NCI-H226 (cell line): ENCODE data around the gene MUC5AC.

Experiments
- DNase-seq: peaks from one replicate; pipeline ENCODE4 v3.0.0-alpha.2; 2015

MUC5AC gene

DNA sequence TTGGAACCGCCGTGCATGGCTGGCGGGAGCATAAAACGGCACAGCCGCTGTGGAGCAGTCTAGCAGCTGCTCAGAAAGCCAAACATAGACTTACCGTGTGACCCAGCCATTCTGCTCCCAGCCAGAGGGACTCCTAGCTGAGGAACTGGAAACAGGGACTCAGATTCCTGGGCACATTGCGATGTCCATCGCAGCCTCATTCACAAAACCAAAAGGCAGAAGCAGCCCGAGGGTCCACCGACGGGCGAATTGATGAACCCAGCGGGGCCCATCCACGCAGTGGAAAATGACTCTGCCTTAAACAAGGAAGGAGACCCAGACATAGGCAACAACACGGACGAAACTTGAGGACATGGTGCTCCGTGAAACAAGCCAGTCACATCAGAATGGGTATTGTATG lies 59.4 kb downstream of the MUC5AC start:
- DNase-seq, result no peak

DNA sequence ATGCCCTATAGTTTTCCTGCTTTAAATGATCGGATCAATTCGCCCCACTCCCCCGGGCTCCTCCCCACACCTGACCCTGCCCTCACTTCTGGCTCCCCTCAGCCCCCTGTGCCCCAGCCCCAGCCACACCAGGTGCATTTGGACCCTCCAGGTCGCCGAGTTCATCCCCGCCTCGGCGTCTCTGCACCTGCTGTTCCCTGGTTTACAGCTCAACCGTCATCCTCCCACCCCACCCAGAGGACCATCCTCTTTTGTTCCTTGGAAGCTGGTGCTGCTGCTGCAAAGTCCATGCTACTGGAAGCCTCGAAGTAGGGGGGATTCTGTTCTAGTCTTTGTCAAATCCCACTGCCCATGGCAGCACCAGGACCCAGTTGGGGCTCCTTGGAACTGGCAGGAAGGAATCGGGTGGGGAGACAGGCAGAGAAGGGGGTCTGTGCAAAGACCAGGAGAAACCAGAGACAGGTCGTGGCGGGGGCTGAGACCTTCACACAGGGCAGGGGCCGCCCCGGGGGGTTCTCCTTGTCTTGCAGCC lies 60.6 kb downstream of the MUC5AC start:
- no peak for DNase-seq

DNA sequence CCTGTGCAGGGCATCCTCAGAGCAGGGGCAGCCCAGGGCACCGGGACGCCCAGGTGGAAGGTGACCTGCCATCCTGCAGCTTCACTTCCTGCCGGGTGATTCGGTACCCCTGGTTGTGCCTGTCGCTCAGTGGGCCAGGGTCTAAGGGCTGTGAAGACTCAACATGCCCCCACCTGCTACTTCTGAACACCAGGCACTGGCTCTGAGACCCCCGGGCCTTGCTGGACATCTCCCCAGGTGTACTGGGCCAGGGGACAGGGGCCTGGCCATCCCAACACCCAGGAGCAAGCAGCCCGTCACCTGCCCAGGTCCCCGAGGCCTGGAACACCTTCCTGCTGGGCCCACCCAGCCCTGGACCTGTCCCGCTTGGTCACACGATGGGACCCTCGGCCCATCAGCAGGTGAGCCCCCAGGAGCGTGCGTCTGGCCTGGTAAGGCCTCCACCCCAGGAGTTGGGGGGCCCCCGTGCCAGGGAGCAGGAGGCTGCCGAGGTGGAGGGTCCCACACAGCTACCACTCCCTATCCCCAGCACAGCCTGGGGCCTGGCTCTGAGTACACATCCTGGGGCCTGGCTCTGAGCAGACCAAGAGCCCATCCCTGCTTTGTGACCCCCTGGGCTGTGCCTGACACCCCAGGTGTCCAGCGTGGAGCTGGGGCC lies 61.2 kb downstream of the MUC5AC start:
- DNase-seq, result no peak

DNA sequence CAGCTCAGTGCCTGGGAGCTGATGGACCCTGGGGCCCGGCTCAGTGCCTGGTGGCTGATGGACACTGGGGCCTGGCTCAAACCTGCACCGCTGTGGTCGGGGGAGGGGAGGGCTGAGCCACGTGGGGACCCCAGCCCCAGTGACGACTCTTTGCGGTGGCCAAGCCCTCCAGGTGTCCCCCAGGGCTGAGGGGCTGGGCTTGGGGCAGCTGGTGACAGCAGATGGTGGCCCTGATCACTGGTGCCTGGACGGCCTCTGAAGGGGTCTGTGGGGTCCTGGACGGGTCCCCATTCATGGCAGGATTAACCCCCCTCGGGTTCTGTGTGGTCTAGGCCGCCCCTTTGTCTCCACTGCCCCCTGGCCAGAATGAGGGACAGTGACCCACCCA lies 61.7 kb downstream of the MUC5AC start:
- no peak for DNase-seq

DNA sequence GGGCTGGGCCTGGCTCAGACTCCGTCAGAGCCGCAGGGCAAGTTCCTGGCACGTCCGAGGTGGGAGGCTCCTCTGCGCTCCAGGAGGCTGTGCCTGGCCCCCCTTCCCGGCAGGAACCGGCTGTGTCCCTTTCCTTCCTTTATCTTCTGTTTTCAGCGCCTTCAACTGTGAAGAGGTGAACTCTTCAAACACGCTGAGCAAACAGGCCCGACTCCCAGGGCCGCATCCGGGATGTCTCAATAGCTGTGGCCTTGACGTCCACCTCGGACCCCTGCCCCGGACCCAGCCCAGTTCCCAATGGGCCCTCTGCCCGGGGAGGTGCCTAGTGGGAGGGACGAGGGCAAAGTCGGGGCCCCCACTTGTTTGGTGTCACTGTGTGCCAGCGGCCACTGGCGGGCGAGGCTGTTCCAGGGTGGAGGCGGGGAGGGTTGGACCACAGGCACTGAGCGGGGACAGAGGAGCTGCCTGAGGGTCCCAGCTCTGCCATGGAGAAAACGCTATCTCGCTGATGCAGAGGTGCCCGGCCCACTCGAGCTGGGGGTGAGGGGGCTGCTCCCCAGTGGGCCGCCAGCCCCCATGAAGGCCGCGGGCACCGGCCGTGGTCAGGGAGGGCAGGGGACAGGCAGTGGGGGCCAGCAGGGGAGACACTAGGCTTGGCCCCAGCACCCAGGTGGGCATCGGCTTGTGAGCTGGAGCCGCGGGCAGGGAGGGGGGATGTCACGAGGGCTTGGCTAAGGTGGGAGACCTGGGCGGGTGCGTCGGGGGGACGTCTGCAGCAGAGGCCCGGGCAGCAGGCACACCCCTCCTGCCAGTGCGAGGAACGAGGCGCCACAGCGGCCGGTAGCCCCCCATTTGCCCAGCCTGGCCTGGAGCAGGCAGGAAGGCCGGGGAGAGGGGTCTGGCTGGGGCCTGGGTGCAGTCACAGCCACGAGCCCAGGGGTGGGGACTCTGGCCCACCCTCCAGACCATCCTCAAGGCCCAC lies 62.4 kb downstream of the MUC5AC start:
- DNase-seq, result no peak

DNA sequence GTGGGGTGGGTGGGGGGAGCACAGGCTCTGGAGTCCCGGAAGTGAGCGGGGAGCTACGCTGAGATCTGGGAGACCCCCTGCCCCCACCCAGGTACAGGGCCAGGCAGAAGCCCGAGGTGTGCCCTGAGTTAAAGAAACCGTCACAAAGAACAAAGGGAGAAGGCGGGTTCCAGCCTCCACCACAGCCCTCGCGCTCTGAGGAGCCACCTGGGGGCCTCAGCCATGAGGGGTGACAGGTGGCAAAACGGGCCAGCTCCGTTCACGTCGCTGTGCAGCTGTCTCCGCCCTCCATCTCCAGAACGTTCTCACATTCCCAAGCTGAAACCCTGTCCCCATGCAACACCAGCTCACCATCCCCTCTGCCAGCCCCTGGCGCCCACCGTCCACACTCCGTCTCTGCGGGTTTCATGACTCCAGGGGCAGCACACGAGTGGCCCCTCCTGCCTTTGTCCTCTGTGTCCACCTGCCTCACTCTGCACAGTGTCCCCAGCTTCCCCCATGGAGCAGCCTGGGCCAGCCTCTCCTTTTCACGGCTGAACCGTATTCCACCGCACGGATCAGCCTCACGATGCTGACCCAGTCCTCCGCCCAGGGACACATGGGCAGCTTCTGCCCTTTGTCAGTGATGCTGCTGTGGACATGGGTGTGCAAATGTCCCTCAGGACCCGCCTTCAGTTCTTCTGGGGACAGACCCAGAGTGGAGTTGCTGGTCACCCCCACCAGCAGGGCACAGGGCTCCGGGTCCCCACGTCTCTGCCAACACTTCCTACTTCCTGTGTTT lies 63.4 kb downstream of the MUC5AC start:
- no peak for DNase-seq

DNA sequence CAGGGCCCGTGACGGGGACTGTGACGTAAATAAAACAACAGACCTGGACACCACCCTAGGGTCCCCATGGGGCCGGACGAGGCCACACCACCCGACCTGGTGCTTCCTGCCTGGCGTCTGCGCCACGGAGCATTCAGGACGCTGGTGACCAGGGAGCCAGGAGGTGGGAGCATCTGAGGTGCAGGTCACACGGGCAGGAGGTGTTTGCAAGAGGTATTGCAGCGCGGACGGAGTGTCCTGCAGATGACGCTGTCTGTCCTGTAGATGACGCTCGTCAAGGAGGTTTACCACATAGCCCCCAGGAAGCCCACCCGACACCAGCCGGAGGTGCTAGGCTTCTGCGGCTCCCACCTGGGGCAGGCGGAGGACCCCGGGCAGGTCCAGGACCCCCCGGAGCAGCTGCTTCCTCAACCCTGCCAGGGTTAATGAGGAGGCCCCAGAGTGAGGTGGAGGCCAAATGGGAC lies 64.1 kb downstream of the MUC5AC start:
- no peak for DNase-seq

DNA sequence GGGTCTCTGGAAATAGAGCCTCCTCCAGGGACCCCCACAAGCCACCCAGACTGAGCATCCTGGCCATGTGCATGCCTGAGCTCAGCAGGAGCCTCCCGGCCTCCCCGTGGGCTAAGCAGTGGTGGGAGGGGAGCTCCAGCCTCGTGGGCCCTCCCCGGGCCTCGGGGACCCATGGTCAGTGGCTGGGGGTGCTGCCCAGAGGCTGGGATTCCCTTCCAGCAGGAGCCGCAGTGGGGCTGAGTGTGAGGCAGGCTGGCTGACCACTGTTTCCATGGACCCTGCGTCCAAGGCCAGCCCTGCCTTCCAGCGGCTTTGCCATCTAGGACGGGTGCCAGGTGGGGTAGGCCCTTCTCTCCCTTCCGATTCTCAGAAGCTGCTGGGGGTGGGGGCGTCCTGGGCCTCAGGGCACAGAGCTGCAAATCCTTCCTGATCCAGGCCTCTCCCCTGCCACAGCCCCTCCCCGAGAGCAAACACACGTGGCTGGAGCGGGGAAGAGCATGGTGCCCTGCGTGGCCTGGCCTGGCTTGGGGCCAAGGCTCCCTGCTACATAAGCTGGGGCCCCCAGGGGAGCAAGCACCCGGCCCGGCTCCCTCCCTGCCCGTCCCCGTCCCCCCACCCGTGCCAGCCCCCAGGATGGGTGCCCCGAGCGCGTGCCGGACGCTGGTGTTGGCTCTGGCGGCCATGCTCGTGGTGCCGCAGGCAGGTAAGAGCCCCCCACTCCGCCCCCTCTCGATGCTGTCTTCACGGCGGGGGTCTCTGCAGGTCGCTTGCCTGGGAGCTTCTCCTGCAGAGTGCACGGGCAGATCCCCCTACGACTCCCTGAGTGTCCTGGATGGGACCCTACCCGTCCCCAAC lies 65.0 kb downstream of the MUC5AC start, which contains the start of gene MUC5B:
MUC5B (plus strand) TSS at position 576 of the 855 bp plus-strand sequence; CDS start at position 634, 58 bp downstream.
- no peak for DNase-seq

DNA sequence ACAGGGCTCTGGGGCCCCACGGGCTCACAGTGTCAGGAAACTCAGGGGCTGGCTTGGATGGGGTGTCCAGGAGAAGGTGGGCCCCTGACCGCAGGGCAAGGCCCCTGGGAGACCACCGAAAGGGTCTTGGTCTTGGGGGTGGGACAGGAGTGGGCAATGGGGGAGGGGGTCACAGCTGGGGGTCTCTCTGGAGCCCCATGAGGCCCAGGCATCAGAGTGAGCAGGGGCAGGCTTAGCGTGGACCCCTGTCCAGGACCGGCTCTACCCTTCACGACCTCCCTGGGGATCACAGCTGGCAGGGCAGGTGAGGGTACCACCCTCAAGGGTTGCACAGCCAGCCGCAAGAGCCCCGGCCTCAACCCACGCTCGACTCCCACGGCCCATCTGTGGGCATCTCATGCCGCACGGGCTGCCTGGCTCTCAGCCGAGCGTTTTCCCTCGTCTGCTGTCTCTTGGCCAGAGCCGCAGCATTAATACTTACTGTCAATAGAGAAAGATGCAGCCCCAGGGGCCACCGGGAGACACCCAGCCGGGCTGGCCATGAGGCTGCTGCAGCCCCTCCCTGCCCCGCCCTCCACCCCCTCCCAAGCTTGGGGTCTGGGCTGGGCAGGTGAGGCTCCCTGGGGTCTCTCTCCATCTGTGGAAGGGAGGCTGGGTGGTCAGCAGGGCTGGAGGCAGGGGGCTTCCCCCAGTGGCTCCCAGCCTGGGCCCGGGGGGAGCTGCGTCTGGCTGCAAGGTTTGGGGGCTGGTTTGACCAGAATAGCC lies 65.8 kb downstream of the MUC5AC start:
- no peak for DNase-seq

DNA sequence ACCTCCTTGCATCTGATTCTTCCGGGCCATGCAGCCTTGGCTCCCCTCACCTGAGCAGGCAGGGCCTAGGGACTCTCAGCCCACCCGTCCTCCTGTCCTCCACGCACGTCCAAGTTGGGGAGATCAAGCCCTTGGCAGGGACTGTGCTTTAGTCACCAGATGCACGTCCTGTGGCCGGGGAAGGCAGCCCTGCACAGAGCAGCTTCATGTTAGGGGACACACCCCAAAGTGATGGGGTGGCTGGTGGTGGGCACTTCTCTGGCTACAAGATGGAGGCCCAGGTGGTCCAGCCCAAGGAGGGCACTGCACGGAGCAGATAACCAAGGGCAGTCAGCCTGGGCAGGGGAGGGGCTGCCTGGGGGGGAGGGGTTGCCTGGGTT lies 66.3 kb downstream of the MUC5AC start:
- DNase-seq, result no peak

DNA sequence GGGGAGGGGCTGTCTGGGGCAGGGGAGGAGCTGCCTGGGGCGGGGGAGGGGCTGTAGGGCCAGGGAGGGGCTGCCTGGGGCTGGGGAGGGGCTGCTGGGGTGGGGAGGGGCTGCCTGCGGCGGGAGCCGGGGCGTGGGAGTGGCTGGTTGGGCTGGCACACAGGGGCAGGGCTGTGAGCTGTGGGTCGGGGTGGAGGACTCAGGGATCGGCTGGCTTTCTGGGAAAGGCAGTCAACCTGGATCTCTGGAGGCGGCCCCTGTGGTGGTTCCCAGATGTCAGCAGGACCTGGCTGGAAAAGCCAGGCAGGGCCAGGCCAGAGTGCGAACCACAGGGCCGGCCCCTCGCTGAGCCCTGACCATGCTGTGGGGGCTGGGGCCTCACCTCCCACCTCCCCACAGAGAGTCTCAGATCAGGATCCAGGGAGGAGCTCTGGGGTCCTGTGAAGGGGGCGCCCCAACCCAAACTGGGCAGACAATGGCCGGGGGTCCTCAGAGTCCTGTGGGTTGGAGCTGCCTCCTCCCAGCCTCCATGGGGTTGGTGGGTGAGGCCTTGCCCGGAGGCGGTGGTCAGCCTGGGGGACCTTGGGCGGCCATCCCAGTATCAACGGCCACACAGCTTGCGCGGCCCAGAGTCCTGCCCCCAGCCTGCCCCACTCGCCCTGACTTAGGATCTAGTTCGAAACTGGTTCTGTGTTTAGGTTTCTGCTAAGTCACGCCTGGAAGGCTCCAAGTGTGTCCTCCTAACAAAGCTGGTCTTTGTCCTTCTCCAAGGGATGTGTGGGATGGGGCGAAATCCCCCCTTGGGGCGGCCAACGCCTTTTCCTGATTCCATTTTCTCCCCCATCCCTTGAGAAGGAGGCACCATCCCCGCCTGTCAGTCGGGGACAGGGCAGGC lies 67.0 kb downstream of the MUC5AC start:
- DNase-seq, result no peak

DNA sequence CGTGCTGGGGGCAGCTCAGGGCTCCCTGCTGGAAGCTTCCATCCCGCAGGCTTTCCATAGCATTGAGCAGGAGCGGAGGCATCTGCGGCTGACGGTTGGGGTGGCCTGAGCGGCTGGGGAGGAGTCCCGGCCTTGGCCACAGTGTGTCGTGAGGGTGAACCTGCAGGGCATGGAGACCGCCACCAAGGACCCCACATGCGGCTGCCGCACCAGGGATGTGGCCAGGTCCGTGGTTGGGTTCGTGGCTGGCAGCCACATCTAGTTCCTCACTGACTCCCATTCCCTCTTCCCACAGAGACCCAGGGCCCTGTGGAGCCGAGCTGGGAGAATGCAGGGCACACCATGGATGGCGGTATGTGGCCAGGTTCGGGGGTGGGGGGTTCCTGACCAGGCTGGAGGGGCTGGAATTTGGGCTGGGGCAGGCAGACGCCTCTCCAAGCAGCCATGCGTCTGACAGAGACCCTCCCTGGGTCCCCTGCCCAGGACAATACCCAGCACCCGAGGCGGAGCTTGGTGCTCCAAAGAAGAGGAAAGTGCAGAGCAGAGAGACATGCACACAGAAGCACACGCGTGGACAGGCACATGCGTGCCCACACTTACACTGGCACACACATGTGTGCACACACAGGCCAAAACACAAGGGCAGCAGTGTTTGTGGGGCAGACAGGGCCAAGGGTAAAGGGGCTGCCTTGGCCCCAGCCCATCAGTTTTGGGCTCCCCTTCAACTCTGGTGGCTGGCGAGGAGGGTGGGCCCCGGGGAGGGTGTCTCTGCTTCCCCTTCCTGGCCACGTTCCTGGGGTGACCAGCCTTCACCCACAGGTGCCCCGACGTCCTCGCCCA lies 67.9 kb downstream of the MUC5AC start:
- DNase-seq, result no peak

DNA sequence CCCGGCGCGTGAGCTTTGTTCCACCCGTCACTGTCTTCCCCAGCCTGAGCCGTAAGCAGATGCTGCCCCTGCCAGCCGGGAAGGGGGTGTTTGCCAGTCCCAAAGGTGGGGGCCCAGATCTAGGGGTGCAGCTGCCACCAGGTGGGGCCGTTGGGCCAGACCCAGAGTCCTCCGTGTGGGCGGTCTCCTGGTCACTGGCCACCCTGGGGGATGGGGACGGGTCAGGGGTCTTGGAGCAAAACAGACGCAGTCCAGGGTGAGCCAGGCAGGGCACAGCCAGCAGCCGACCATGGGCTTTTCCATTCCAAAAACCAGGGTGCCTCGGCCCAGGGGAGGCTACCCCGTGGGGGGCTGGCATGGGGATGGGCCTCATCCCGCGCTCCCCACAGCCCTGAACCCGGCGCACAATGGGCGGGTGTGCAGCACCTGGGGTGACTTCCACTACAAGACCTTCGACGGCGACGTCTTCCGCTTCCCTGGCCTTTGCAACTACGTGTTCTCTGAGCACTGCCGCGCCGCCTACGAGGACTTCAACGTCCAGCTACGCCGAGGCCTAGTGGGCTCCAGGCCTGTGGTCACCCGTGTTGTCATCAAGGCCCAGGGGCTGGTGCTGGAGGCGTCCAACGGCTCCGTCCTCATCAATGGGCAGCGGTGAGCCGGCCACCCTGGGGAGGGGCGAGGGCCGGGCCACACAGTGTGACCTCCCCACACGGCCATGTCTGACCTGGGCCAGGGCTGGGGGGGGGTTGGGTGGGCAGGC lies 68.7 kb downstream of the MUC5AC start:
- no peak for DNase-seq

DNA sequence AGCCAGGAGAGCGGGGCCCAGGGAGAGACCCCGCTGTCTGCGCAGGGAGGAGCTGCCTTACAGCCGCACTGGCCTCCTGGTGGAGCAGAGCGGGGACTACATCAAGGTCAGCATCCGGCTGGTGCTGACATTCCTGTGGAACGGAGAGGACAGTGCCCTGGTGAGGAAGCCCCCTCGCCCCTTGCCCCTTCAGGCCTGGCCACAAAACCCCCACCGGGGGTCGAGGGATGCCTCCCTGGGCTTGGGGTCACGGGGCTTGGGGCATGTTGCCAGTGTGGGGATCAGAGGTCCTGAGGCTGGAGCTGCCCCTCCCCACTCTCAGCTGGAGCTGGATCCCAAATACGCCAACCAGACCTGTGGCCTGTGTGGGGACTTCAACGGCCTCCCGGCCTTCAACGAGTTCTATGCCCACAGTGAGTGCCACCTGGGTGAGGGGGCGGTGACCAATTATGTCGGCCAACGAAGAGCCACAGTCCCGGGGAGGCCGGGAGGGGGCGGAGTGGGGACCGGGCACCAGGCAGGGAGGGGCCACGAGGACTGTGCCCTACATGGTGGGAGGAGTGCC lies 69.3 kb downstream of the MUC5AC start:
- DNase-seq, result no peak

DNA sequence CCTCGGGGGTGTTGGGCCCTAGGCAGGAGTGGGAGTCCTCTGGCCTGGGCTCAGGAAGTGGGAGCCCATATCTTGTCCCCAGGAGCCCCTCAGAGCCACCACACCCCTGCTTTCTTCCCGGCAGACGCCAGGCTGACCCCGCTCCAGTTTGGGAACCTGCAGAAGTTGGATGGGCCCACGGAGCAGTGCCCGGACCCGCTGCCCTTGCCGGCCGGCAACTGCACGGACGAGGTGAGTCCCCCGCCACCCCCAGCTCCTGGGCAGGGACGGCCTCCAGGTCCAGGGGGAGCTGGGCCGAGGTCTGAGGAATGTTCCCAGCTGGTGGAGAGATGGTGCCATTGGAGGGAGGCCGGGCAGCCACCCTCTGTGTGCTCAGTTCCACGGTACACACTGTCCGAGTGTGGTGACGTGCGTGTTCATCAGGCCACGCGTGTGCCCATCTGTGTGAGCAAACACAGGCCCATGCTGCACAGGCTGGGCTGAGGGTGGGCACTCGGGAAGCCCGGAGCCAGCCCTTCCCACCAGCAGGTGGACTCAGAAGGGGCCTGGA lies 69.9 kb downstream of the MUC5AC start:
- DNase-seq, result no peak

DNA sequence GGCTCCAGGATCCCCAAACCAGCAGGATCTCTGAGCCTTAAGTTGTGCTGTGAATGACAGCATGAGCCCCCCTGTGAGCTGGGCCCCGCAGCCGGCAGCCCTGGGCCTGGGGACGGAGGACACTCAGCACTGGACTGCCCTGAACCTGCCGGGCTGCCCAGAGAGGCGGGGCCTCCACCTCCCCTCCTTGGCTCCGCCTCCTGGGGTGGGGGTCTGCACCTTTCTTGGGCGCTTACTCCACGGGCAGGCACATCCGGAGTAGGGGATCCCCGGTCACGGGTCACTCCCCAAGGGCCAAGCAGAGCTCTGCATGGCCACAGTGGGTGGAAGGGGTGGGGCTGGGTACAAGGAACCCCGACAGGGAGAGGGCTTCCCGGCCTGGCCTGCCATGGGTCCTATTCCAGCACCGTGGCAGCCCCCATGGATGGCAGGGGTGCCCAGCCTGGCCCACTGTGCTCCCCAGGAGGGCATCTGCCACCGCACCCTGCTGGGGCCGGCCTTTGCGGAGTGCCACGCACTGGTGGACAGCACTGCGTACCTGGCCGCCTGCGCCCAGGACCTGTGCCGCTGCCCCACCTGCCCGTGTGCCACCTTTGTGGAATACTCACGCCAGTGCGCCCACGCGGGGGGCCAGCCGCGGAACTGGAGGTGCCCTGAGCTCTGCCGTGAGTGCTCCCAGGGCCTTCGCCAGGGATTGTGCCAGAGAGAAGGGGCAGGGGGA lies 70.5 kb downstream of the MUC5AC start:
- no peak for DNase-seq

DNA sequence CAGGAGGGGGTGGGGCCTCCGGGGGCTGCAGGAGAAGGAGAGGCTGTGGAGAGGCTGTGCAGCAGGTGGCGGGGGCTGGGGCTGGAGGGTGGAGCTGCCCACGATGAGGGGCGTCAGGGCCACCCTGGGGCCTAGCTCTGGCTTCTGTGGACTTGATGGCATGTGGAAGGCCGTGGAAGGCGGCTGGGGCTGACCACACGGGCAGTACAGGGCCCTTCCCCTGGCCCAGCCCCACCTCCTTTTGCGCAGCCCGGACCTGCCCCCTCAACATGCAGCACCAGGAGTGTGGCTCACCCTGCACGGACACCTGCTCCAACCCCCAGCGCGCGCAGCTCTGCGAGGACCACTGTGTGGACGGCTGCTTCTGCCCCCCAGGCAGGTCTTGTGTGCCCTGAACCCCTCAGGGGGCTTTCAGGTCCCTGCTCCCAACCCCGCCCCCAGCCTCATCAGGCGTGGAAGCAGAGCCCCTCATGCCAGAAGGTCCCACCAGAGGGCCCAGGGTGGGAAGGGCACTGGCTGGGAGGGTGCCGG lies 71.2 kb downstream of the MUC5AC start:
- no peak for DNase-seq
